HepG2 (cell line): ENCODE measurements around the gene PRR22. TPM values are rescaled to one million over a fixed set of nuclear protein-coding genes. Genes with fewer than 3 reads are reported as not detected.

ENCODE experiments used
- BRD4 ChIP-seq: sonication (generic); formaldehyde crosslinking; IDR thresholded peaks from 2 replicates; pipeline ENCODE4 v1.4.0; 2020; ENCODE audit warnings: missing genetic modification reagents
- CERS6 ChIP-seq: sonication (generic); formaldehyde crosslinking; IDR thresholded peaks from 2 replicates; pipeline ENCODE4 v1.5.0; 2020; ENCODE audit warnings: missing genetic modification reagents
- CSRNP1 ChIP-seq: sonication (generic); formaldehyde crosslinking; IDR thresholded peaks from 2 replicates; pipeline ENCODE4 v1.8.1; 2023; ENCODE audit warnings: mild to moderate bottlenecking, missing genetic modification reagents
- EED ChIP-seq: sonication (generic); formaldehyde crosslinking; IDR thresholded peaks from 2 replicates; pipeline ENCODE4 v1.5.0; 2020; ENCODE audit warnings: mild to moderate bottlenecking, missing genetic modification reagents
- ZC3H13 ChIP-seq: sonication (generic); formaldehyde crosslinking; IDR thresholded peaks from 2 replicates; pipeline ENCODE4 v1.8.1; 2023; ENCODE audit warnings: mild to moderate bottlenecking, missing genetic modification reagents, moderate library complexity
- ZNF530 ChIP-seq: sonication (generic); formaldehyde crosslinking; IDR thresholded peaks from 2 replicates; pipeline ENCODE4 v1.5.0; 2020; ENCODE audit warnings: low read depth, mild to moderate bottlenecking, missing genetic modification reagents
- ZNF616 ChIP-seq: sonication (generic); formaldehyde crosslinking; IDR thresholded peaks from 2 replicates; pipeline ENCODE4 v1.5.0; 2020; ENCODE audit warnings: low read depth, mild to moderate bottlenecking, missing genetic modification reagents
- ZNF652 ChIP-seq: IDR thresholded peaks from 2 replicates; pipeline ENCODE4 v1.6.1; 2016; ENCODE audit warnings: low read depth, borderline replicate concordance
- ZNF746 ChIP-seq: sonication (generic); formaldehyde crosslinking; IDR thresholded peaks from 2 replicates; pipeline ENCODE4 v1.8.0; 2022; ENCODE audit warnings: mild to moderate bottlenecking, missing genetic modification reagents
- ZNF777 ChIP-seq: sonication (generic); formaldehyde crosslinking; IDR thresholded peaks from 2 replicates; pipeline ENCODE4 v1.4.0; 2020; ENCODE audit warnings: missing genetic modification reagents
- ZSCAN9 ChIP-seq: IDR thresholded peaks from 2 replicates; pipeline ENCODE4 v1.6.1; 2016; ENCODE audit warnings: borderline replicate concordance
- polyA plus RNA-seq, 8 experiments: library from polyadenylated mRNA; depleted of rRNA in 3 of 8; stranded (reverse) in 7 of 8; unstranded in 1 of 8; fragments of >200 nt; fragmentation: Illumina TruSeq in 4 of 8; extraction: Trizol in 4 of 8; gene quantifications; 2 replicates each; pipeline versions ENCODE4 v1.2.1 to v1.2.3, GENCODE V29; 2011 to 2016; ENCODE audit warnings: low read depth in 4 of 8, missing spikeins in 1 of 8, mixed read lengths in 1 of 8; ENCODE audit not compliant: insufficient read depth in 1 of 8
- total RNA-seq, 5 experiments: library from RNA; depleted of rRNA; stranded (reverse); fragments of >200 nt; fragmentation: Illumina TruSeq; extraction: Trizol; gene quantifications; 2 replicates each; pipeline ENCODE4 v1.2.3, GENCODE V29; 2016; ENCODE audit warnings: low read depth in 1 of 5
- TF ChIP-seq, protein P1 (sequence below): sonication (generic); formaldehyde crosslinking; IDR thresholded peaks from 2 replicates; pipeline ENCODE4 v1.5.0; 2020; ENCODE audit warnings: mild to moderate bottlenecking, missing genetic modification reagents, moderate library complexity

Gene PRR22
- total and polyA plus RNA-seq, 2 of the 13 experiments (the other 11 are each of a cell fraction or from before 2014, with no cell fraction given): 0.84 to 2.3 TPM

- TF ChIP-seq CSRNP1 (peak; percentile 20; the same call in 1 of the 2 replicates), ZC3H13 (peak; percentile 55; the same call in 1 of the 2 replicates), ZNF652 (CRISPR knock-in tag) (no peak), BRD4 (CRISPR knock-in tag) (0 out of 2 replicates have a peak, but pooled peaks have one; percentile 26), ZNF777 (CRISPR knock-in tag) (no peak), ZNF530 (CRISPR knock-in tag) (no peak), EED (peak; percentile 54; the same call in 1 of the 2 replicates), ZNF616 (CRISPR knock-in tag) (0 out of 2 replicates have a peak, but pooled peaks have one; percentile 49), ZNF746 (CRISPR knock-in tag) (0 out of 2 replicates have a peak, but pooled peaks have one; percentile 28), ZSCAN9 (CRISPR knock-in tag) (0 out of 2 replicates have a peak, but pooled peaks have one; percentile 65), CERS6 (CRISPR knock-in tag) (no peak)
- TF ChIP-seq, protein P1, sequence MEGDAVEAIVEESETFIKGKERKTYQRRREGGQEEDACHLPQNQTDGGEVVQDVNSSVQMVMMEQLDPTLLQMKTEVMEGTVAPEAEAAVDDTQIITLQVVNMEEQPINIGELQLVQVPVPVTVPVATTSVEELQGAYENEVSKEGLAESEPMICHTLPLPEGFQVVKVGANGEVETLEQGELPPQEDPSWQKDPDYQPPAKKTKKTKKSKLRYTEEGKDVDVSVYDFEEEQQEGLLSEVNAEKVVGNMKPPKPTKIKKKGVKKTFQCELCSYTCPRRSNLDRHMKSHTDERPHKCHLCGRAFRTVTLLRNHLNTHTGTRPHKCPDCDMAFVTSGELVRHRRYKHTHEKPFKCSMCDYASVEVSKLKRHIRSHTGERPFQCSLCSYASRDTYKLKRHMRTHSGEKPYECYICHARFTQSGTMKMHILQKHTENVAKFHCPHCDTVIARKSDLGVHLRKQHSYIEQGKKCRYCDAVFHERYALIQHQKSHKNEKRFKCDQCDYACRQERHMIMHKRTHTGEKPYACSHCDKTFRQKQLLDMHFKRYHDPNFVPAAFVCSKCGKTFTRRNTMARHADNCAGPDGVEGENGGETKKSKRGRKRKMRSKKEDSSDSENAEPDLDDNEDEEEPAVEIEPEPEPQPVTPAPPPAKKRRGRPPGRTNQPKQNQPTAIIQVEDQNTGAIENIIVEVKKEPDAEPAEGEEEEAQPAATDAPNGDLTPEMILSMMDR (CRISPR knock-in tag): 0 out of 2 replicates have a peak, but pooled peaks have one; percentile 12
These were observed 15.0 kb upstream of the PRR22 start (continued) for GRCh38 chr19:5799247-5800241.
